Measurements from ENCODE around the gene PERCC1.

- TF ChIP-seq CTCF (IDR thresholded peaks at IDR 0.05) = no peak
- TF ChIP-seq POLR2A (IDR thresholded peaks at IDR 0.05) = peak; percentile 64 to 81
These were observed 44.1 kb downstream of the PERCC1 start, which contains the start of gene CLCN7 for GRCh38 chr16:1474796-1475551.
